GM12872 (cell line): Measurements from ENCODE around the gene KBTBD8.

Experiments
- CTCF ChIP-seq: IDR thresholded peaks from 3 replicates; pipeline ENCODE4 v1.5.1; 2011; ENCODE audit warnings: low read depth, mild to moderate bottlenecking, low read length, moderate library complexity; ENCODE audit not compliant: insufficient read depth

The KBTBD8 gene

GRCh38 chr3:66958067-66958466 lies 40.0 kb upstream of the KBTBD8 start:
- no peak for TF ChIP-seq CTCF

GRCh38 chr3:66962664-66963063 lies 35.4 kb upstream of the KBTBD8 start:
- no peak for TF ChIP-seq CTCF

- TF ChIP-seq CTCF: no peak
Measured at GRCh38 chr3:66971245-66971644, 26.9 kb upstream of the KBTBD8 start.

GRCh38 chr3:66971891-66972551 lies 26.1 kb upstream of the KBTBD8 start:
- peak; percentile 89 for TF ChIP-seq CTCF

GRCh38 chr3:66980791-66981190 lies 17.3 kb upstream of the KBTBD8 start:
- no peak for TF ChIP-seq CTCF

- peak; percentile 12; the same call in 1 of the 3 replicates for TF ChIP-seq CTCF
Measured at GRCh38 chr3:66983101-66983500, 15.0 kb upstream of the KBTBD8 start.

- TF ChIP-seq CTCF: no peak
Measured at GRCh38 chr3:66985336-66985920, 12.7 kb upstream of the KBTBD8 start.
